ENCODE data around the gene IL1RL2. TPM values are rescaled to one million over a fixed set of nuclear protein-coding genes. Genes with fewer than 3 reads are reported as not detected.

The IL1RL2 gene
- total RNA-seq, 1 experiment from 2014 or later, result not detected

DNA sequence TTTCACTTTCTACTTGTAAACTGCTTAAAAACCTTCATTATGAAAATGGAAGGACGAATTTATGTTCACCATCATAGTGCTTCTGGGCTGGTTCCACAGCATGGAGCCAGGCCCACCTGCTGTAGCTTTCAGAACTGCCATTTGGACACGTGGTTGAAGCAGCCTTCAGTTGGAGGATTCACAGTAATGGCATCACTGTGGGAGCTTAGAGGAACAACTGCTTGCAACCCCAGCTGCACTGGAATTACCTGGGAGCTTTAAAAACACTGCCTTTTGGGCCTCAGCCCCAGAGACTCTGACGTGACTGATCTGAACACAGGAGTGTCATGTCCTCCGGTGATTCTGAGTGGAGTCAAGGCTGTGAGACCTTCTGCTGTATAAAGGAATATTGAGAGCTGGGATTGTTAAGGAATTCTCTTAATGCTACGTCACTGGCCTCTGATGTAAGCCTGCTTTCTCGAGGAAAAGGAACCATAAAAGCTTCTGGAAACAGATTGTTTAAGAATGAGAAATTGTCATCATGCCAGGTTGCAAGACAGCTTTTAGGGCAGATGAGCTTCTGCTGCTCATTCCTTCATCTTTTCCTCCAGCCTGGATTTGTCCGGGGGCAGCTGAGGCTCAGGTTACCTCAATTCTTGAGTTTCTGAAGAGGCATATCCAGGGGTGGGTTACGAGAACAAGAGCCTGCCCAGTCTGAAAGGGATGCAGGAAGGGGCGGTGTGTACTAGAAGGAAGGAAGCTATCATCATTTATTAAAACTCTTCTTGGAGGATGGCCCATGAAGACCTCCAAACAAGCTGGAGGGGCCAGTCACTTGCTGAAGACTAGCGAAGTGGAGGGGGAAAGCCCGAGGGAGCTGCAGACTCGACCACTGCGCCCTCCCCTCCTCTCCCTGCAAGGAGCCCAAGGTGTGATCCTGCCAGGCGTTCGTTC, 45.5 kb upstream of the IL1RL2 start:
- H3K4me3 Mint-ChIP-seq, result peak overlapping the region; percentile 74
- DNase-seq (ENCODE audit: low spot score) (no peak), ATAC-seq (no peak)
- peaks cover 10% of the 10 kb centered on the region for H3K9me3 Mint-ChIP-seq
- no peaks in the 10 kb centered on the region for H3K36me3 Mint-ChIP-seq
- H3K4me1 Mint-ChIP-seq, result peaks cover 17% of the 10 kb centered on the region
- ChIA-PET POLR2A (no interaction called here), CTCF (interaction anchor here (1.1 to 2.0 kb wide), 6 partner anchors 15 to 135 kb away, joined by 3 to 13 read pairs (median 5); no protein-coding TSS in a partner anchor)
- no peak overlapping the region for H3K27ac Mint-ChIP-seq
- no peak for TF ChIP-seq NFYB (CRISPR knock-in tag; conservative IDR thresholded peaks at IDR 0.05; ENCODE audit: low read depth)
- TF ChIP-seq JUN (CRISPR knock-in tag; IDR thresholded peaks at IDR 0.05), result no peak
- TF ChIP-seq, protein P1, sequence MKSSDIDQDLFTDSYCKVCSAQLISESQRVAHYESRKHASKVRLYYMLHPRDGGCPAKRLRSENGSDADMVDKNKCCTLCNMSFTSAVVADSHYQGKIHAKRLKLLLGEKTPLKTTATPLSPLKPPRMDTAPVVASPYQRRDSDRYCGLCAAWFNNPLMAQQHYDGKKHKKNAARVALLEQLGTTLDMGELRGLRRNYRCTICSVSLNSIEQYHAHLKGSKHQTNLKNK (CRISPR knock-in tag; IDR thresholded peaks at IDR 0.05), result no peak
- no peak for TF ChIP-seq GTF2I (CRISPR knock-in tag; conservative IDR thresholded peaks at IDR 0.05)
- TF ChIP-seq ZNF416 (CRISPR knock-in tag; IDR thresholded peaks at IDR 0.05), result no peak
- TF ChIP-seq CREM (CRISPR knock-in tag; IDR thresholded peaks at IDR 0.05), result no peak
- TF ChIP-seq, protein P2, sequence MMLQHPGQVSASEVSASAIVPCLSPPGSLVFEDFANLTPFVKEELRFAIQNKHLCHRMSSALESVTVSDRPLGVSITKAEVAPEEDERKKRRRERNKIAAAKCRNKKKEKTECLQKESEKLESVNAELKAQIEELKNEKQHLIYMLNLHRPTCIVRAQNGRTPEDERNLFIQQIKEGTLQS (CRISPR knock-in tag; conservative IDR thresholded peaks at IDR 0.05), result no peak
- TF ChIP-seq, protein P3, sequence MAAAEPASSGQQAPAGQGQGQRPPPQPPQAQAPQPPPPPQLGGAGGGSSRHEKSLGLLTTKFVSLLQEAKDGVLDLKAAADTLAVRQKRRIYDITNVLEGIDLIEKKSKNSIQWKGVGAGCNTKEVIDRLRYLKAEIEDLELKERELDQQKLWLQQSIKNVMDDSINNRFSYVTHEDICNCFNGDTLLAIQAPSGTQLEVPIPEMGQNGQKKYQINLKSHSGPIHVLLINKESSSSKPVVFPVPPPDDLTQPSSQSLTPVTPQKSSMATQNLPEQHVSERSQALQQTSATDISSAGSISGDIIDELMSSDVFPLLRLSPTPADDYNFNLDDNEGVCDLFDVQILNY (CRISPR knock-in tag; IDR thresholded peaks at IDR 0.05), result no peak
- TF ChIP-seq, protein P4, sequence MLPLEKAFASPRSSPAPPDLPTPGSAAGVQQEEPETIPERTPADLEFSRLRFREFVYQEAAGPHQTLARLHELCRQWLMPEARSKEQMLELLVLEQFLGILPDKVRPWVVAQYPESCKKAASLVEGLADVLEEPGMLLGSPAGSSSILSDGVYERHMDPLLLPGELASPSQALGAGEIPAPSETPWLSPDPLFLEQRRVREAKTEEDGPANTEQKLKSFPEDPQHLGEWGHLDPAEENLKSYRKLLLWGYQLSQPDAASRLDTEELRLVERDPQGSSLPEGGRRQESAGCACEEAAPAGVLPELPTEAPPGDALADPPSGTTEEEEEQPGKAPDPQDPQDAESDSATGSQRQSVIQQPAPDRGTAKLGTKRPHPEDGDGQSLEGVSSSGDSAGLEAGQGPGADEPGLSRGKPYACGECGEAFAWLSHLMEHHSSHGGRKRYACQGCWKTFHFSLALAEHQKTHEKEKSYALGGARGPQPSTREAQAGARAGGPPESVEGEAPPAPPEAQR (CRISPR knock-in tag; IDR thresholded peaks at IDR 0.05), result no peak
- no peak for TF ChIP-seq GABPB1 (CRISPR knock-in tag; IDR thresholded peaks at IDR 0.05)
- no peak for TF ChIP-seq MYBL2 (CRISPR knock-in tag; IDR thresholded peaks at IDR 0.05)
- TF ChIP-seq ZNF232 (CRISPR knock-in tag; IDR thresholded peaks at IDR 0.05), result no peak
- TF ChIP-seq NR2C2 (CRISPR knock-in tag; IDR thresholded peaks at IDR 0.05), result no peak
- TF ChIP-seq JAZF1 (CRISPR knock-in tag; IDR thresholded peaks at IDR 0.05), result no peak
- TF ChIP-seq, protein P5, sequence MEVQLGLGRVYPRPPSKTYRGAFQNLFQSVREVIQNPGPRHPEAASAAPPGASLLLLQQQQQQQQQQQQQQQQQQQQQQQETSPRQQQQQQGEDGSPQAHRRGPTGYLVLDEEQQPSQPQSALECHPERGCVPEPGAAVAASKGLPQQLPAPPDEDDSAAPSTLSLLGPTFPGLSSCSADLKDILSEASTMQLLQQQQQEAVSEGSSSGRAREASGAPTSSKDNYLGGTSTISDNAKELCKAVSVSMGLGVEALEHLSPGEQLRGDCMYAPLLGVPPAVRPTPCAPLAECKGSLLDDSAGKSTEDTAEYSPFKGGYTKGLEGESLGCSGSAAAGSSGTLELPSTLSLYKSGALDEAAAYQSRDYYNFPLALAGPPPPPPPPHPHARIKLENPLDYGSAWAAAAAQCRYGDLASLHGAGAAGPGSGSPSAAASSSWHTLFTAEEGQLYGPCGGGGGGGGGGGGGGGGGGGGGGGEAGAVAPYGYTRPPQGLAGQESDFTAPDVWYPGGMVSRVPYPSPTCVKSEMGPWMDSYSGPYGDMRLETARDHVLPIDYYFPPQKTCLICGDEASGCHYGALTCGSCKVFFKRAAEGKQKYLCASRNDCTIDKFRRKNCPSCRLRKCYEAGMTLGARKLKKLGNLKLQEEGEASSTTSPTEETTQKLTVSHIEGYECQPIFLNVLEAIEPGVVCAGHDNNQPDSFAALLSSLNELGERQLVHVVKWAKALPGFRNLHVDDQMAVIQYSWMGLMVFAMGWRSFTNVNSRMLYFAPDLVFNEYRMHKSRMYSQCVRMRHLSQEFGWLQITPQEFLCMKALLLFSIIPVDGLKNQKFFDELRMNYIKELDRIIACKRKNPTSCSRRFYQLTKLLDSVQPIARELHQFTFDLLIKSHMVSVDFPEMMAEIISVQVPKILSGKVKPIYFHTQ (CRISPR knock-in tag; IDR thresholded peaks at IDR 0.05), result no peak
- TF ChIP-seq, protein P6, sequence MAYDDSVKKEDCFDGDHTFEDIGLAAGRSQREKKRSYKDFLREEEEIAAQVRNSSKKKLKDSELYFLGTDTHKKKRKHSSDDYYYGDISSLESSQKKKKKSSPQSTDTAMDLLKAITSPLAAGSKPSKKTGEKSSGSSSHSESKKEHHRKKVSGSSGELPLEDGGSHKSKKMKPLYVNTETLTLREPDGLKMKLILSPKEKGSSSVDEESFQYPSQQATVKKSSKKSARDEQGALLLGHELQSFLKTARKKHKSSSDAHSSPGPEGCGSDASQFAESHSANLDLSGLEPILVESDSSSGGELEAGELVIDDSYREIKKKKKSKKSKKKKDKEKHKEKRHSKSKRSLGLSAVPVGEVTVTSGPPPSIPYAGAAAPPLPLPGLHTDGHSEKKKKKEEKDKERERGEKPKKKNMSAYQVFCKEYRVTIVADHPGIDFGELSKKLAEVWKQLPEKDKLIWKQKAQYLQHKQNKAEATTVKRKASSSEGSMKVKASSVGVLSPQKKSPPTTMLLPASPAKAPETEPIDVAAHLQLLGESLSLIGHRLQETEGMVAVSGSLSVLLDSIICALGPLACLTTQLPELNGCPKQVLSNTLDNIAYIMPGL (CRISPR knock-in tag; IDR thresholded peaks at IDR 0.05), result no peak
- TF ChIP-seq OVOL2 (CRISPR knock-in tag; IDR thresholded peaks at IDR 0.05; ENCODE audit: borderline replicate concordance), result no peak
- peaks cover 41% of the 10 kb centered on the region for H3K27me3 Mint-ChIP-seq (ENCODE audit: low read depth)
